Measurements from ENCODE around the gene FILIP1.

The FILIP1 gene

GRCh38 chr6:75502884-75503283 is 9.3 kb upstream of the FILIP1 start:
- TF ChIP-seq GABPA (IDR thresholded peaks at IDR 0.05; ENCODE audit: low read depth), result no peak
- TF ChIP-seq SPI1 (IDR thresholded peaks at IDR 0.05; ENCODE audit: borderline replicate concordance, low read depth), result no peak
- TF ChIP-seq POLR2AphosphoS5 (IDR thresholded peaks at IDR 0.05; ENCODE audit: low read depth), result no peak
- TF ChIP-seq CTCF (IDR thresholded peaks at IDR 0.05; ENCODE audit: insufficient read depth, low read length), result no peak
- TF ChIP-seq REST (IDR thresholded peaks at IDR 0.05; ENCODE audit: insufficient replicate concordance, low read depth), result no peak
- H3K27me3 ChIP-seq (ENCODE audit: insufficient read depth, poor library complexity, severe bottlenecking), result no peaks in the 10 kb centered on the region

GRCh38 chr6:75501756-75502155 is 8.2 kb upstream of the FILIP1 start:
- TF ChIP-seq CTCF (IDR thresholded peaks at IDR 0.05; ENCODE audit: insufficient read depth, low read length), result no peak
- no peak for TF ChIP-seq SPI1 (IDR thresholded peaks at IDR 0.05; ENCODE audit: borderline replicate concordance, low read depth)
- no peak for TF ChIP-seq POLR2AphosphoS5 (IDR thresholded peaks at IDR 0.05; ENCODE audit: low read depth)
- no peak overlapping the region for H3K4me3 ChIP-seq (replicated peaks; ENCODE audit: insufficient read depth, low read length)
- DNase-seq (ENCODE audit: low read depth in 1 of 2, low spot score in 1 of 2), result no peak
- H3K27me3 ChIP-seq (ENCODE audit: insufficient read depth, poor library complexity, severe bottlenecking), result no peaks in the 10 kb centered on the region
- H3K27ac ChIP-seq (replicated peaks), result no peak overlapping the region

More at GRCh38 chr6:75502884-75503283, 9.3 kb upstream of the FILIP1 start:
- H3K4me3 ChIP-seq (replicated peaks; ENCODE audit: insufficient read depth, low read length), result no peak overlapping the region
- no peak overlapping the region for H3K27ac ChIP-seq (replicated peaks)
- no peak for DNase-seq (ENCODE audit: low read depth in 1 of 2, low spot score in 1 of 2)

GRCh38 chr6:75499640-75500039 is 6.0 kb upstream of the FILIP1 start:
- H3K4me3 ChIP-seq (replicated peaks; ENCODE audit: insufficient read depth, low read length), result no peak overlapping the region
- no peak overlapping the region for H3K27ac ChIP-seq (replicated peaks)
- DNase-seq (ENCODE audit: low read depth in 1 of 2, low spot score in 1 of 2), result no peak
- H3K27me3 ChIP-seq (ENCODE audit: insufficient read depth, poor library complexity, severe bottlenecking), result no peaks in the 10 kb centered on the region
- TF ChIP-seq POLR2AphosphoS5 (IDR thresholded peaks at IDR 0.05; ENCODE audit: low read depth) (no peak), REST (IDR thresholded peaks at IDR 0.05; ENCODE audit: insufficient replicate concordance, low read depth) (no peak), SPI1 (IDR thresholded peaks at IDR 0.05; ENCODE audit: borderline replicate concordance, low read depth) (no peak), GABPA (IDR thresholded peaks at IDR 0.05; ENCODE audit: low read depth) (no peak), CTCF (IDR thresholded peaks at IDR 0.05; ENCODE audit: insufficient read depth, low read length) (no peak)

- H3K27me3 ChIP-seq (ENCODE audit: insufficient read depth, poor library complexity, severe bottlenecking), result peaks cover 3% of the 10 kb centered on the region
- H3K4me3 ChIP-seq (replicated peaks; ENCODE audit: insufficient read depth, low read length), result no peak overlapping the region
- H3K27ac ChIP-seq (replicated peaks), result no peak overlapping the region
- no peak for DNase-seq (ENCODE audit: low read depth in 1 of 2, low spot score in 1 of 2)
- TF ChIP-seq REST (IDR thresholded peaks at IDR 0.05; ENCODE audit: insufficient replicate concordance, low read depth), result no peak
- TF ChIP-seq POLR2AphosphoS5 (IDR thresholded peaks at IDR 0.05; ENCODE audit: low read depth), result no peak
- TF ChIP-seq SPI1 (IDR thresholded peaks at IDR 0.05; ENCODE audit: borderline replicate concordance, low read depth), result no peak
- no peak for TF ChIP-seq GABPA (IDR thresholded peaks at IDR 0.05; ENCODE audit: low read depth)
- TF ChIP-seq CTCF (IDR thresholded peaks at IDR 0.05; ENCODE audit: insufficient read depth, low read length), result no peak
Measured at GRCh38 chr6:75498862-75499261, 5.3 kb upstream of the FILIP1 start.

All from HL-60 (cell line).